IPS-11a (cell line): Measurements from ENCODE around the gene GRIP2.

Experiments used
- H3K4me3 ChIP-seq: one replicate; pipeline ENCODE4 v1.5.1; 2013; ENCODE audit warnings: low read depth, low read length, control low read depth

The GRIP2 gene

DNA sequence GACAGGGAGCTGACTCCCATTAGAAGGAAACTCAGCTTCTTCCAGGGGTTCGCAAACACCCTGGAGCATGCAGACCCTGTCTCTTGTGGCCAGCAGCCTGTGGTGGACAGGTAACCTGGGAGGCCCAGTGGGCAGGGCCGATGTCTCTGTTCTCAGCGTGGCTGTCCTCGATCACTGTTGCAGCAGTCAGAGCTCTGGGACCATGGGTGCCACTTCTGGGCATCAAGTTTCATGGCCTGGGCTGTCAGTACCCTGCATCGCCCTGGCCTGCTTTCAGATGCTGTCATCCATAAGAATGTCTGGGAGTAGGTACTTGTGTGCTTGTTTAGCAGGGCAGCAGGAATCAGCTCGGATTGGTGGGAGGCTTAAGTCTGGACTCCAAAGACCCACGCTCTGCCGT lies 83.3 kb downstream of the GRIP2 start:
- no peak overlapping the region for H3K4me3 ChIP-seq

- H3K4me3 ChIP-seq: no peak overlapping the region
Measured at GRCh38 chr3:14455571-14456317, 84.4 kb downstream of the GRIP2 start.

DNA sequence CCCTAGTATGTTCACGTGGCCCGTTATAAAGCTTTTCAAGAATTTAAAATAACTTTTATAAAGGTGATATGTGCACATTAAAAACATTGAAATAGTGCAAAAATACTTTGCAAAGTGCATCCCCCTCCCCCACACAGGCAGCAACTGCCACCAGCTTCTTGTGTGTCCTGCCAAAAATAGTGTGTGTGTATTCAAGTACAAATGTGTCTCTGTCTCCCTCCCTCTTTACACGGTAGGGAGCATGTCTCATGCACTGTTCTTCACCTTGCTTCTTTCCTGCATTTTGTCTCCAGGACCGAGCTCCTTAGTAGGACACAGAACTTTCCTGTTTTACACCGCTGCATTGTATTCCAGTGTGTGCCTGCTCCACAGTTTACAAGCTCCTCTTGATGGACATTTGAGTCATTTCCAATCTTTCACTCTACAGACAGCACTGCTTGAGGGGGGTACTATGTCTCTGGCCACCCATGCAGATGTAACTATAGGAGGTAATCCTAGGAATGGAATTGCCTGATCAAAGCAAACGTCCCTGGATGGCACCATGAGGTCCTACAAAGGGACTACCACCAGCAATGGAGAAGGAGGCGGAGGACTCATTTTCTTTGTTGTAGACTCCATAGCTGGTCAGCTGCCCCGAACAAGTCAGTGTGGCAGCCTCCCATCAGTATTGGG lies 85.4 kb downstream of the GRIP2 start:
- no peak overlapping the region for H3K4me3 ChIP-seq

DNA sequence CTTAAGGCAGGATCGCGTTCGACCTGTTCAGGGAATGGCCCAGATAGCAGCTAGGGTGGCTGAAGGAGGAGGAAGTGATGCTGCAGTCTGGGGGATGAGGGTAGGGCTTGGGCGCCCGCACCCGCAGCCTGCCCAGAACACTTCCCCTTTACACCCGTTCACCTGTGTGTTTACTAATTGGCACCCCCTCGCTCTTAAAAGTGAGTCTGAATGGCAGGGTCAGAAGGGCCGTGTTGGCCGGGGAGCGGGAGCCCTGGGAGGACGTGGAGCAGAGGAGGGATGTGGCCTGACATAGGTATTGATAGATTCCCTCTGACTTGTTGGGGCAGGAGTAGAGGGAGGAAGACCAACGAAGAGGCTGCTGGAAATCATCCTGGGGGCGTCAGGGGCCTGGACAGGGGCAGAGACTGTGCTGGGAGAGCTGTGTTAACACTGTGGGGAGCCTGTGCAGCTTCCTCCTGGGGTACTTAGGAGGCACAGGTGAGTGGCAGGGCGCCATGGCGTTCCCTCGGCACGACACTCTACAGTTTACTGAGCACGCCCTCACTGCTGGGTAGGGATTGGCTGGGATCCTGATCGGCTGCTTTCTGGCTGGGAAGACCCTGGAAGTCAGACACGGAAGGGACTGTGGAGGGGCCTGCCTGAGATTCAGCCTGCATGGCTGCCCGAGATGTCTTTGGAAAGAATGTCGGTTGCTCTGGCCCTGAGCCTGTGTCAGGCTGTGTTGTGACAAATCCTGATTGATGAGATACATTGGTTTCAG lies 86.1 kb downstream of the GRIP2 start:
- no peak overlapping the region for H3K4me3 ChIP-seq

DNA sequence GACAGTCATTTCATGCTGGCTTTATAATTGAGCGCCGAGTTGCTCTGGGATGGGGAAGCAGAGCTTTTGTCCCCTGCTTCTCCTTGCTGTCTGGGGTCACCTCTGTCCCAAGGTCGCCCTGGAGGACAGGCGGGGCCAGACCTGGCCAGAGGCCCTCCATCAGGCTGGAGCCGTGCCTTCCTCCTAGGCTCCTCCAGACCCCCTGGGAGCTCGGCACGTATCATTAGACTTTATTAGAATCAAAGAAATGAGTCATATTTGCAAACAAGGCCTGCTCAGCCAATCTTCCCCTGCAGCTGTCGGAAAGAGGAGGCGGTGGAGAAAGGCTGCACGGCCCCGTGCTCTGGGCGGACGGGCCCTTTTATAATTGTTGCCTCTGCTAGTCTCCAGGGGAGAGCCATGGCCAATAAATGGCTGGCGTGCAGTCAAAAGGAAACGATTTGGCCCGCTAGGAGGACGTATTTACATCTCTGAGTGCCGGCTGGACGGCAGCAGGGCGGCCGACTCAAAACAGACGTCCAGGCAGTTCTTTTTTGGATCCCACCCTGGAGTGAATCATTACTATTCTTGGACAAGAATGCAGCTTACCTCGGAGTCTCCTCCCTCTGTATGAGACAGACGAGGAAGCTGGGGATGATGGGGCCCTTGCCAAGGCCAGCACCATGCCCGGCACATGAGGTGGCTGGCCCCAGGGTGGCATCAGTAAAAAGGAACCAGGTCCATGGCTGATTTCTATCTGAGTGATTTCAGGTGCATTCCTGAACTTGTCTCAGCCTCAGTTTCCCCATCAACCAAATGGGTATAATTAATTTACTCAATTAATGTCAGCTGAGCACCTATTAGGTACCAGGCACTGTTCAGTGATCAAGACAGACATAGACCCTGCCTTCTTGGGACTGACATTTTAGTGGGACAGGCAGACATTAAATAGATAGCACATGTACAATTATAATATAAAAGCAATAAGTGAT lies 87.1 kb downstream of the GRIP2 start:
- H3K4me3 ChIP-seq: no peak overlapping the region

GRCh38 chr3:14451844-14452739 lies 88.0 kb downstream of the GRIP2 start:
- H3K4me3 ChIP-seq: no peak overlapping the region

GRCh38 chr3:14450922-14451606 lies 89.1 kb downstream of the GRIP2 start:
- H3K4me3 ChIP-seq: no peak overlapping the region

GRCh38 chr3:14450506-14450905 lies 89.6 kb downstream of the GRIP2 start:
- H3K4me3 ChIP-seq: no peak overlapping the region

DNA sequence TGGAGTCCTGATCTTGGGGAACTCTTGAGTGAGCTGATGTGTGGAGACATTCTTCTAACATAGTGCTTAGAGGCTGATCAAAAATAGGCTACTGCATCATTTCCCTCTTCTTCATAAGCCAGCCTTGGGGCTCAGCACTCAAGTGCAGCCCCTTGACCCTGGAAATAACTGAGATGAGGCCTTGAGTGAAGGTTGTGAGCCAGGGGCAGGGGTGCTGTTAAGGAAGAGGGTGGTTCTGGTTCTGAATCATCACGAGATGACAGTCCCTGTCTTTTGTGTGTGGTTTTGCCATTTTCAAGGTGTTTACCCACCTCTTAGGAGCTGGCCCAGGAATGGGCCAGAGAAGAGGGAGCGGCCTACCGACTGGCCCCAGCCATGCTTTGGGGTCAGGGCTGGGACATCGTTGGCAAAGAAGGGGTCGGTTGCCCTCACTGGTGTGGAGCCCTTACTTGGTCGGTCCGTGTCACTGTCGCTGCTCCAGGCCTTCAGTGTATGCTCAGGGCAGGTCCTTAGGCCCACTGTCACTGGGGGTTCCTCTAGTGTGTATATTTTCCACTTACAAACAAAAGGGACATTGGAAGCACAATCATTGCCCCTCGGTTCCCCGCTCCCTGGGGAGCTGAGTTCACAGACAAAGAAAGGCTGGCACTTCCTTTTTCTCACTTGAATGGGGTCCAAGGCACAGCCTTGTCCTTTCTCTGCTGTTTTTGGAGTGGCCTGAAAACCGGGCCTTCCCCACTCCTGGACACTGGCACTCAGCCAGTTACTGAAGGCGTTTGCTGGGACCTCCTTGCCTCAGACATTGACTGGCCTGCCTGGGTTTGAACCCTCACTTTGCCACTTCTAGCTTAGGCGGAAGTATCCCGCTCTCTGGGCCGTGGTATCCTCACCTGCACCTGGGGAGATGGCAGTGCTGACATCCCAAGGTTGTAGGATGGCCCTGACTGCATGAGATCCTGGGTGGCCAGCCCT lies 91.1 kb downstream of the GRIP2 start:
- H3K4me3 ChIP-seq: no peak overlapping the region

- H3K4me3 ChIP-seq: no peak overlapping the region
Measured at GRCh38 chr3:14448063-14448462, 92.1 kb downstream of the GRIP2 start.

DNA sequence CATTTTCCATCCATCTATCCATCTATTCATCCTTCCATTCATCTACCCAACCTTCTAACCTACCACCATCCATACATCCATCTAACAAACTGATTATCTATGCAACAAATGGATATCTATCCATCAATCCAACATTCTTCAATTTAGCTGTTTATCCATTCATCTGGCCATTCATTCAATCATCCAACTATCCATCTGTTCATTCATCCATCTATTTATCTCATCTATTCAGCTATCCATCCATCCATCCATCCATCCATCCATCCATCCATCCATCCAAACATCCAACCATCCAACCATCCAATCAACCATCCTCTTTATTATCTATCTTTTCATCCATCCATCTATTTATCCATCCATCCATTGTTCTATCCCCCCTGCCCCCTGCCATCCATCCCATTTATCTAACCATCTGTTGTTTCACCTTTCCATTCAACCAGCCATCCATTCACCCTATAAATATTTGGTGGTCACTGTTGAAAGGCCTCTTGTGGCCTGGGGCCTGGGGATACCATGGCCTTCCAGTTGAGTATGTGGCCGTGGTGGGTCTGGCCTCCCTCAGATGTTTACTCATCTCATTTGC lies 93.1 kb downstream of the GRIP2 start:
- no peak overlapping the region for H3K4me3 ChIP-seq

DNA sequence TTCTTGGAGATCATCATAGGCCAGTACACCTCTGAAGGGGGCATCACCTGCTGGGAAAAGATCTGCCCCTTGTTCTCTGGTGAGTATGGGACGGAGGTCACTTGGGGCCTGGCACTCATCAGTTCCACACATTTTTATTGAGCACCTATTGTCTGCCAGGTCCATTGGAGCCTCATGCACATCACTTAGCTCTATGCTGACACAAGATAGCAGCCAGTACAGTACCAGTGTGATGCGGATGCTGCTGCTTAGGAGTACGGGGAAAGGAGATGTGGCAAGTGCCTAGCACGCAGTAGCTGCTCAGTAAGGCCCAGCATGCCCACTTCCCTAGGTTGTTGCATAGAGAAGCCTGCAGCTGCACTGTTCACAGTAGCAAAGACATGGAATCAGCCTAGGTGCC lies 94.4 kb downstream of the GRIP2 start:
- no peak overlapping the region for H3K4me3 ChIP-seq

- H3K4me3 ChIP-seq: no peak overlapping the region
Measured at GRCh38 chr3:14444380-14444779, 95.8 kb downstream of the GRIP2 start.

- no peak overlapping the region for H3K4me3 ChIP-seq
Measured at GRCh38 chr3:14441920-14442300, 98.2 kb downstream of the GRIP2 start.

DNA sequence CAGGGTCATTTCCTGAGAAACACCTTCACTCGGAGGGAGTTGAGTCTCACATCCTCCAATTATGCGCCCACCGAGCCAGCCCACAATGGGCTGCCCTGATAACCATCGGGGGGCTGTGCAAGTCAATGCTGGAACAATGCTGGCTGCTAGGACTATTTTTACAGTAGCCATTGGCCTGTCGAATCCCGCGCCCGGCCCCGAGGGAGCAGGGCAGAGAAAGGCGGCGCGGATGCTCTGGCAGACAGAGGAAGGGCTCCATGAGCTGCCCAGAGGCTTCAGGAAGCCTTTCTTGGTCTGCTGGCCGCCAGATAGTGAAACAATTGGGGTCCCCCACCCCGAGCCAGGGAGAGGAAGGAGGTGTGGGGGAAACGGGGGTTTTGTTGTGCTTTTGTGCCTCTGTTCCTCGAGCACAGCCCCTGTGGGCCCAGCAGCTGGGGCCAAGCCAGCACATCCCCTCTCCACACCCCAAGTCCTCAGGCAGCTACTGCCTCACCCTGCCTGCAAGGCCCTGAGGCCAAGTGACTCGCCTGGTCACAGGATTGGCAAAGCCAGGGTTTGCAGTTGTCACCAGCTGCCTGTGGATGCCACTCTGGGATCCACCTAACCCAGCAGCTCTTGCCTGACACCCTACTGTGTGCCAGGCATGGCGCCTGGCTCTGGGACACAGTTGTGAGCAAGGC lies 98.8 kb downstream of the GRIP2 start:
- H3K4me3 ChIP-seq: no peak overlapping the region

- H3K4me3 ChIP-seq: no peak overlapping the region
Measured at GRCh38 chr3:14440531-14441239, 99.5 kb downstream of the GRIP2 start.

- no peak overlapping the region for H3K4me3 ChIP-seq
Measured at GRCh38 chr3:14440168-14440518, 100.0 kb downstream of the GRIP2 start.
